Neural progenitor cell (in vitro differentiated cells): ENCODE measurements around the gene CD300LD. TPM values are rescaled to one million over a fixed set of nuclear protein-coding genes. Genes with fewer than 3 reads are reported as not detected.

Experiments
- DNase-seq: peaks from one replicate; pipeline ENCODE4 v3.0.0-alpha.2; 2016; ENCODE audit warnings: low spot score
- H2AFZ ChIP-seq: fragments of 200-600 bp; sonication (generic); replicated peaks from 2 replicates; pipeline ENCODE4 v1.6.1; 2016; ENCODE audit warnings: antibody characterized with exemption
- H3F3A ChIP-seq: fragments of 200-600 bp; sonication (generic); 2 replicates; pipeline ENCODE4 v1.6.1; 2016; ENCODE audit warnings: antibody characterized with exemption, low read depth
- H3K27ac ChIP-seq: fragments of 200-600 bp; sonication (generic); 2 replicates; pipeline ENCODE4 v1.5.1; 2016; ENCODE audit warnings: mild to moderate bottlenecking
- H3K27me3 ChIP-seq: fragments of 200-600 bp; sonication (generic); 2 replicates; pipeline ENCODE4 v1.6.1; 2016; ENCODE audit warnings: mild to moderate bottlenecking, moderate library complexity
- H3K36me3 ChIP-seq: fragments of 200-600 bp; sonication (generic); 2 replicates; pipeline ENCODE4 v1.5.1; 2016
- H3K4me1 ChIP-seq: fragments of 200-600 bp; sonication (generic); 2 replicates; pipeline ENCODE4 v1.6.1; 2016; ENCODE audit warnings: mixed run types
- H3K4me2 ChIP-seq: fragments of 200-600 bp; sonication (generic); 2 replicates; pipeline ENCODE4 v1.6.1; 2016
- H3K4me3 ChIP-seq: fragments of 200-600 bp; sonication (generic); 2 replicates; pipeline ENCODE4 v1.5.1; 2016
- H3K79me2 ChIP-seq: fragments of 200-600 bp; sonication (generic); 2 replicates; pipeline ENCODE4 v1.6.1; 2016; ENCODE audit warnings: low read depth
- H3K9ac ChIP-seq: fragments of 200-600 bp; sonication (generic); 2 replicates; pipeline ENCODE4 v1.6.1; 2016
- H3K9me3 ChIP-seq: fragments of 200-600 bp; sonication (generic); 2 replicates; pipeline ENCODE4 v1.5.1; 2016; ENCODE audit warnings: low read depth
- H4K20me1 ChIP-seq: fragments of 200-600 bp; sonication (generic); 2 replicates; pipeline ENCODE4 v1.6.1; 2016; ENCODE audit warnings: low read depth
- H3K27ac Mint-ChIP-seq: 3 replicates; pipeline ENCODE4 v1.8.0; 2021; ENCODE audit warnings: mixed read lengths
- H3K27me3 Mint-ChIP-seq: 2 replicates; pipeline ENCODE4 v1.8.0; 2022; ENCODE audit warnings: low read depth, mild to moderate bottlenecking, inconsistent platforms, moderate library complexity, mixed read lengths; ENCODE audit not compliant: insufficient read depth
- H3K36me3 Mint-ChIP-seq: 3 replicates; pipeline ENCODE4 v1.8.0; 2021; ENCODE audit warnings: mixed read lengths
- H3K4me1 Mint-ChIP-seq: 3 replicates; pipeline ENCODE4 v1.8.0; 2021; ENCODE audit warnings: mixed read lengths
- H3K4me3 Mint-ChIP-seq: 3 replicates; pipeline ENCODE4 v1.8.0; 2021; ENCODE audit warnings: mild to moderate bottlenecking, moderate library complexity, mixed read lengths
- H3K9me3 Mint-ChIP-seq: 3 replicates; pipeline ENCODE4 v1.8.0; 2020; ENCODE audit warnings: mixed read lengths
- CTCF ChIP-seq: fragments of 200-600 bp; sonication (generic); IDR thresholded peaks from 2 replicates; pipeline ENCODE4 v1.5.1; 2017; ENCODE audit warnings: antibody characterized with exemption, mild to moderate bottlenecking
- EZH2 ChIP-seq: fragments of 200-600 bp; sonication (generic); IDR thresholded peaks from 2 replicates; pipeline ENCODE4 v1.6.1; 2017; ENCODE audit warnings: antibody characterized with exemption, mild to moderate bottlenecking, moderate library complexity
- EZH2phosphoT487 ChIP-seq: fragments of 200-600 bp; sonication (generic); IDR thresholded peaks from 2 replicates; pipeline ENCODE4 v1.6.1; 2017; ENCODE audit warnings: antibody characterized with exemption
- total RNA-seq: library from RNA; depleted of rRNA; stranded (reverse); fragments of >200 nt; gene quantifications from 2 replicates; pipeline ENCODE4 v1.2.3, GENCODE V29; 2015; ENCODE audit warnings: low replicate concordance

Gene CD300LD
- total RNA-seq, 1 donor from 2014 or later: not detected

GRCh38 chr17:74555427-74555940, 36.6 kb downstream of the CD300LD start:
- no peak overlapping the region for H3K27ac ChIP-seq
- DNase-seq: no peak
- peaks cover 10% of the 10 kb centered on the region for H3K27me3 Mint-ChIP-seq

GRCh38 chr17:74554909-74555308, 37.2 kb downstream of the CD300LD start:
- Histone ChIP-seq H3K79me2 (no peaks in the 10 kb centered on the region), H3K36me3 (no peaks in the 10 kb centered on the region), H3K9me3 (no peaks in the 10 kb centered on the region), H3K9ac (no peak overlapping the region), H2AFZ (no peak overlapping the region), H3F3A (no peaks in the 10 kb centered on the region), H3K4me3 (no peak overlapping the region), H3K27me3 (no peaks in the 10 kb centered on the region), H3K27ac (no peak overlapping the region), H4K20me1 (no peaks in the 10 kb centered on the region), H3K4me2 (no peak overlapping the region), H3K4me1 (no peaks in the 10 kb centered on the region)
- Mint-ChIP-seq H3K36me3 (no peaks in the 10 kb centered on the region), H3K27ac (peak overlapping the region; percentile 42), H3K4me1 (peaks cover 15% of the 10 kb centered on the region), H3K4me3 (no peak overlapping the region), H3K9me3 (peaks cover 8% of the 10 kb centered on the region), H3K27me3 (peaks cover 6% of the 10 kb centered on the region)
- no peak for TF ChIP-seq CTCF
- TF ChIP-seq EZH2: no peak
- TF ChIP-seq EZH2phosphoT487: no peak
- no peak for DNase-seq

More at GRCh38 chr17:74555427-74555940, 36.6 kb downstream of the CD300LD start:
- Mint-ChIP-seq H3K9me3 (peaks cover 8% of the 10 kb centered on the region), H3K4me1 (peaks cover 15% of the 10 kb centered on the region), H3K4me3 (no peak overlapping the region), H3K36me3 (no peaks in the 10 kb centered on the region), H3K27ac (no peak overlapping the region)
- Histone ChIP-seq H3K27me3 (no peaks in the 10 kb centered on the region), H3K36me3 (no peaks in the 10 kb centered on the region), H4K20me1 (no peaks in the 10 kb centered on the region), H2AFZ (no peak overlapping the region), H3K9me3 (no peaks in the 10 kb centered on the region), H3K4me3 (no peak overlapping the region), H3K4me1 (no peaks in the 10 kb centered on the region), H3F3A (no peaks in the 10 kb centered on the region), H3K9ac (no peak overlapping the region), H3K79me2 (no peaks in the 10 kb centered on the region), H3K4me2 (no peak overlapping the region)
- no peak for TF ChIP-seq EZH2phosphoT487
- TF ChIP-seq EZH2: no peak
- TF ChIP-seq CTCF: no peak

- Histone ChIP-seq H3K4me2 (no peak overlapping the region), H3K27me3 (no peaks in the 10 kb centered on the region), H3K9me3 (no peaks in the 10 kb centered on the region), H3K4me3 (no peak overlapping the region), H2AFZ (no peak overlapping the region), H3K79me2 (no peaks in the 10 kb centered on the region), H3K4me1 (no peaks in the 10 kb centered on the region), H4K20me1 (no peaks in the 10 kb centered on the region), H3K36me3 (no peaks in the 10 kb centered on the region), H3K9ac (no peak overlapping the region), H3K27ac (no peak overlapping the region), H3F3A (no peaks in the 10 kb centered on the region)
- Mint-ChIP-seq H3K36me3 (no peaks in the 10 kb centered on the region), H3K27me3 (peaks cover 6% of the 10 kb centered on the region), H3K4me1 (peaks cover 15% of the 10 kb centered on the region), H3K27ac (peak overlapping the region; percentile 57), H3K4me3 (peak overlapping the region; percentile 30), H3K9me3 (no peaks in the 10 kb centered on the region)
- TF ChIP-seq EZH2phosphoT487: no peak
- no peak for TF ChIP-seq CTCF
- no peak for TF ChIP-seq EZH2
- no peak for DNase-seq
Observed at GRCh38 chr17:74552037-74552436, 40.0 kb downstream of the CD300LD start.
